ENCODE results near the gene CFAP20DC. TPM values are rescaled to one million over a fixed set of nuclear protein-coding genes. Genes with fewer than 3 reads are reported as not detected.

CFAP20DC gene
- polyA plus RNA-seq, 1 experiment: 0.81 TPM

DNA sequence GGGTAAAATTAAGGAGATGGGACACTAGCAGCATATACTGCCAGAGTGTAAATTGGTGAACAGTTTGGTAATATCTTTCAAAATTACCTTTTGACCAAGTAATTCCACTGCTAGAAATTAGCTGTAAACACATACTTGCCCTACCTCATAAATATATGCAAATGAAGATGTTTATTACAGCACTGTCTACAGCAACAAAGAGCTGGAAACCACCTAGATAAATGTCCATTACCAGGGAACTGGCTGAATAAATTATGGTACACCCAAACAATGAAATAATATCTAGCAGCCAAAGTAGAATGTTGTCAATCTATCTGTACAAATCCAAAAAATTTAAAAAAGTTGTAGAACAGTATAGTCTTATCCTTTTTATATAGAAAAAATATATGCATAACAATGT, 277.4 kb downstream of the CFAP20DC start:
- DNase-seq (ENCODE audit: low read depth): no peak
- ChIA-PET CTCF (no interaction called here), POLR2A (no interaction called here)
- Histone ChIP-seq H3K4me3 (ENCODE audit: low read depth, low read length) (no peak overlapping the region), H3K36me3 (ENCODE audit: control insufficient read depth, insufficient read depth, low read length) (no peaks in the 10 kb centered on the region), H3K27me3 (ENCODE audit: control insufficient read depth, insufficient read depth, low read length) (no peaks in the 10 kb centered on the region)
- TF ChIP-seq, protein P1, sequence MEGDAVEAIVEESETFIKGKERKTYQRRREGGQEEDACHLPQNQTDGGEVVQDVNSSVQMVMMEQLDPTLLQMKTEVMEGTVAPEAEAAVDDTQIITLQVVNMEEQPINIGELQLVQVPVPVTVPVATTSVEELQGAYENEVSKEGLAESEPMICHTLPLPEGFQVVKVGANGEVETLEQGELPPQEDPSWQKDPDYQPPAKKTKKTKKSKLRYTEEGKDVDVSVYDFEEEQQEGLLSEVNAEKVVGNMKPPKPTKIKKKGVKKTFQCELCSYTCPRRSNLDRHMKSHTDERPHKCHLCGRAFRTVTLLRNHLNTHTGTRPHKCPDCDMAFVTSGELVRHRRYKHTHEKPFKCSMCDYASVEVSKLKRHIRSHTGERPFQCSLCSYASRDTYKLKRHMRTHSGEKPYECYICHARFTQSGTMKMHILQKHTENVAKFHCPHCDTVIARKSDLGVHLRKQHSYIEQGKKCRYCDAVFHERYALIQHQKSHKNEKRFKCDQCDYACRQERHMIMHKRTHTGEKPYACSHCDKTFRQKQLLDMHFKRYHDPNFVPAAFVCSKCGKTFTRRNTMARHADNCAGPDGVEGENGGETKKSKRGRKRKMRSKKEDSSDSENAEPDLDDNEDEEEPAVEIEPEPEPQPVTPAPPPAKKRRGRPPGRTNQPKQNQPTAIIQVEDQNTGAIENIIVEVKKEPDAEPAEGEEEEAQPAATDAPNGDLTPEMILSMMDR (IDR thresholded peaks at IDR 0.05; ENCODE audit: insufficient read depth, low read depth, low read length): no peak

GRCh38 chr3:58769065-58769464, 280.8 kb downstream of the CFAP20DC start:
- POLR2A ChIA-PET: no interaction called here
- Histone ChIP-seq H3K36me3 (ENCODE audit: control insufficient read depth, insufficient read depth, low read length) (no peaks in the 10 kb centered on the region), H3K27me3 (ENCODE audit: control insufficient read depth, insufficient read depth, low read length) (no peaks in the 10 kb centered on the region), H3K4me3 (ENCODE audit: low read depth, low read length) (no peak overlapping the region)
- TF ChIP-seq, protein P1 (IDR thresholded peaks at IDR 0.05; ENCODE audit: insufficient read depth, low read depth, low read length): no peak
- no peak for DNase-seq (ENCODE audit: low read depth)
- CTCF ChIA-PET: no interaction called here

DNA sequence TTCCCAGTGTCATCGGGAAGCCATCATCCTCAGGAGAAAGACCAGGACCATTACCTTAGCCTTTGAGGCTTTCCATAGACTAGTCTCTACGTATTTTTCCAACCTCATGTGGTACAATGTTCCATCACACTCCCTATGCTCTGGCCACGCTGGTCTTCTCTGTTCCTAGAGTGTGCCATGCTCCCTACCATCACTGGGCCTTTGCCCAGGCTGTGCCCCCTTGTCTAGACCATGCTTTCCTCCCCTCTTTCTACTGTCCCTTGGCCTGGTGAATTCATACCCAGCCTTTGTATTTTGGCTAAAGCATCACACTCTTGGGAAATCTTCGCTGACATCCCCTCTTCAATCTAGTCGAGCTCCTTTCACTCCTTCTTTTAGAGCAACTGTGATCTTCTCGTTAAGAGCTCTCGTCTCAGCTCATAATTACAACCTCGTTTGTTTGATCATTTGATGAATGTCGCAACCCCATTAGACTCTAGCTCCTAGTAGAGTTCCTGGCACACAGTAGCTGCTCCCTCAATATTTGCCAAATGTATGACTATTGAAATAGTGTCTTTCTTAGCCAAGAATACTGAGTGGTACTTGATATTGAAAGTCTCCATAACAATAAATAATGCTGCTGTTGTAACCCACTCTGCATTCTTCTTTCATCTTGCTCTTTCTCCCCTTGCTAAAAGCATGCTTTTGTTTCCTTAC, 283.1 kb downstream of the CFAP20DC start:
- DNase-seq (ENCODE audit: low read depth): no peak
- Histone ChIP-seq H3K4me3 (ENCODE audit: low read depth, low read length) (no peak overlapping the region), H3K27me3 (ENCODE audit: control insufficient read depth, insufficient read depth, low read length) (no peaks in the 10 kb centered on the region), H3K36me3 (ENCODE audit: control insufficient read depth, insufficient read depth, low read length) (no peaks in the 10 kb centered on the region)
- TF ChIP-seq, protein P1 (IDR thresholded peaks at IDR 0.05; ENCODE audit: insufficient read depth, low read depth, low read length): no peak
- CTCF ChIA-PET: no interaction called here
- POLR2A ChIA-PET: no interaction called here

DNA sequence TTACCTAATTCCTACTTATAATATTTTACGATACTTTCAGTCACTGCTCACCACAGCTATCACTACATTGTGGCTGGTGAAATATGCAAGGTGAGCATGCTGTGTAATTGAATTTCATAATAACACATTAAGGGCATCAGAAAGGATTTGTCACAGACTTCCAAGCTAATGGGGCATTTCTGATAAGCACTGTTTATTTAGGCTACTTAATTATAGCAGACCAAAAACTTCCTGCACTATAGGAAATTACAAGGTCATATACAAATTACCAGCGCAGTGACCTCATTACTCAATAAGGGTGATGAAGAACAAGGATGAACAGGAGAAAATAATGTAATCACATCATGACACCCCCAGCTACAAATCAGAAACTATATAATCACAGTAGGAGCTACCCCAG, 294.7 kb downstream of the CFAP20DC start:
- CTCF ChIA-PET: interaction anchor here (0.7 kb wide), 1 partner anchor 1305 kb away, joined by 3 read pairs; no protein-coding TSS in a partner anchor
- no peak for DNase-seq (ENCODE audit: low read depth)

DNA sequence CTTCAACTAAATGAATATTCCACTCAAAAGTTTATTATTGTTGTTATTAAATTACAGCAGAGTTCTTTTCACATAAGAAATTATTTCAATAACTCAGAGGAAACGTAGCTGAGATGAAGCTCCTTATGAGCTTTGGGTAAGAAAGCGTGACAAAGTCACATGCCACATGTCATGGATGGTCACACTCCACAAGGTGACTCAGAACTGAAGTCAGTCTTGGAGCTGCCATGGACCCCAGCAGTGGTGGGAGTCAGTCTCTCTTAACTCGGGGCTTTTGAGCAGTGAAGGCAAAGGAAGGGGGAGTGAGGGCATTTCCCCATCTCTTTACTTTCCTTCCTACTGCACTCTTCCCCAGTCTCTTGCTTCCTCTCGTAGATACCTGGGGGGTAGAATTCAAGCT, 295.8 kb downstream of the CFAP20DC start:
- no peak for DNase-seq (ENCODE audit: low read depth)
- Histone ChIP-seq H3K27me3 (ENCODE audit: control insufficient read depth, insufficient read depth, low read length) (no peaks in the 10 kb centered on the region), H3K36me3 (ENCODE audit: control insufficient read depth, insufficient read depth, low read length) (no peaks in the 10 kb centered on the region), H3K4me3 (ENCODE audit: low read depth, low read length) (no peak overlapping the region)
- CTCF ChIA-PET: no interaction called here
- TF ChIP-seq, protein P1 (IDR thresholded peaks at IDR 0.05; ENCODE audit: insufficient read depth, low read depth, low read length): no peak
- POLR2A ChIA-PET: no interaction called here

More for the DNA sequence above, 294.7 kb downstream of the CFAP20DC start:
- no peak overlapping the region for H3K4me3 ChIP-seq (ENCODE audit: low read depth, low read length)
- POLR2A ChIA-PET: no interaction called here
- H3K27me3 ChIP-seq (ENCODE audit: control insufficient read depth, insufficient read depth, low read length): no peaks in the 10 kb centered on the region
- TF ChIP-seq, protein P1 (IDR thresholded peaks at IDR 0.05; ENCODE audit: insufficient read depth, low read depth, low read length): no peak
- no peaks in the 10 kb centered on the region for H3K36me3 ChIP-seq (ENCODE audit: control insufficient read depth, insufficient read depth, low read length)
